ENCODE results near the gene PARD6A.

PARD6A gene

DNA sequence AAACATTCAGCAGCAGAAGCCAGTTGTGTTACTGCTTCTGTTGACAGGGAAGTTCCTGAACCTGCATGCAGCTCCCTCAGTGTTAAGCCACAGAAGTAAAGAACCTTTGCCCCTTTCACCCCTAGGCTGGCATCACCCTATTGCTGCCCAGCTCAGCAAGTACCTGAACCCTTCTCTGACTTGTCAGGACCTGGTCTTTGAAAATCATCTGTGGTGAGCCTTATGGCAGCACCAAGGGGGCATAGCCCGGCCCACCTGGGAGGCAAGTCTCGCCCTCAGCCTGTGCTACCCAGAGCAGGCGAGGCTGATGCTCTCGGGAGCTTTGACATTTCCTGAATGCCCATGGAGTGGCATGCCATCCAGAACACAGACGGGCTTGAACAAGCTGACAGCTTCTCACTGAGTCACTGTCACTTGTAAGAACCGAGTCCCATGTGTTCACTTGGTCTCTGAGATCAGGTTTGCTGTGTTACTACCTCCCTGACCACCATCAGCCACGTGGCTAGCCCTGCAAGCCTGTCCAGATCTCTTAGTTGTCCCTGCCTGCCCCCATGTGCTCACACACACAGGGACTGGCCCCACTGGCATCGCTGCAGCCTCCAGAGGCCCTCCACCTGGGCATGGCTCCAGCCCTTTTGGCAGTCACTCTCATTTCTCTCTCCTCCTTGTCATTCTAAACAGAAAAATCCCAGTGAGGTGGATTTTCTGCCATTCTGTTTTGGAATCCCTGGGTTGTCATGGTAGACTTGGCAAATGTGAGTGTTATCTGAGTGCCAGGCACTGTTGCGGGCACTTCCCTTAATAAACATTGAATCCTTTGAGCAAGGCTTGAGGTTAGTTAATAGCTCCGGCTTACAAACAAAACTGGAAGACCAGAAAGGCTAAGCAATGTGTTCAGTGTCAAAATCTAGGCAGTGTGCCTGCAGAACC is 18.7 kb upstream of the PARD6A start:
- DNase-seq (ENCODE audit: low read depth) = peak; percentile 66
- TF ChIP-seq CTCF (IDR thresholded peaks at IDR 0.05; ENCODE audit: control insufficient read depth, extremely low read depth, insufficient read depth) = no peak
- H3K4me3 ChIP-seq (ENCODE audit: low read depth, low read length) = no peak overlapping the region

- no peak for DNase-seq (ENCODE audit: low read depth)
- no peak for TF ChIP-seq CTCF (IDR thresholded peaks at IDR 0.05; ENCODE audit: control insufficient read depth, extremely low read depth, insufficient read depth)
- H3K4me3 ChIP-seq (ENCODE audit: low read depth, low read length) = no peak overlapping the region
Measured at GRCh38 chr16:67644038-67644437, 16.7 kb upstream of the PARD6A start.

DNA sequence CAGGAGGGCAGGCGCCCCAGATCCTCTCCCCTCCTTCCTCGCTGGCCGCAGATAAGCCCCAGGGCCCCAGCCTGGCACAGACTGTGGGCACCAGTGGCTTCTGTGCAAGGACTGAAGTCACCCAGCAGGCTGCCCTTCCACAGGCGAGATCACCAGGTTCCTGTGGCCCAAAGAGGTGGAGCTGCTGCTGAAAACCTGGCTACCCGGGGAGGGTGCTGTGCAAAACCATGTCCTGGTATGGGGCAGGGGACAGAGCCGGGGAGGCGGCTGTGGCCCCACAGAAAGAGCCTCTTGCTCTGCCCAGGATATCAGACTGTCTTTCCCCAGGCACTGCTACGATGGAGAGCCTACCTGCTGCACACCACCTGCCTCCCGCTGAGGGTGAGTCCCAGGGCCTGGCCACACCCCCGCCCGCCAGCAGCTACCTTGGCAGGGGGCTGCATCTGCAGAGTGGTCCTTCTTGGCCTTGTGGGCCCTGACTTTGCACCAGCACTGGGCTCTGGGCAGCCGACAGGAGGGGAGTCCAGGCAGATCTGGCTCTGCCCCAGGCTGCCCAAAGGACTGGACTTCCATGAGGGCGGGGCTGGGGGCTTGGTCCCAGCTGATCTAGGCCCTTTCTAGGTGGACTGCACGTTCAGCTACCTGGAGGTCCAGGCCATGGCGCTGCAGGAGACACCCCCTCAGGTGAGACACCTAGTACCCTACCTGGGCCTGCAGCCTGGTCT is 15.2 kb upstream of the PARD6A start:
- H3K4me3 ChIP-seq (ENCODE audit: low read depth, low read length) = no peak overlapping the region
- no peak for TF ChIP-seq CTCF (IDR thresholded peaks at IDR 0.05; ENCODE audit: control insufficient read depth, extremely low read depth, insufficient read depth)
- DNase-seq (ENCODE audit: low read depth) = no peak

DNA sequence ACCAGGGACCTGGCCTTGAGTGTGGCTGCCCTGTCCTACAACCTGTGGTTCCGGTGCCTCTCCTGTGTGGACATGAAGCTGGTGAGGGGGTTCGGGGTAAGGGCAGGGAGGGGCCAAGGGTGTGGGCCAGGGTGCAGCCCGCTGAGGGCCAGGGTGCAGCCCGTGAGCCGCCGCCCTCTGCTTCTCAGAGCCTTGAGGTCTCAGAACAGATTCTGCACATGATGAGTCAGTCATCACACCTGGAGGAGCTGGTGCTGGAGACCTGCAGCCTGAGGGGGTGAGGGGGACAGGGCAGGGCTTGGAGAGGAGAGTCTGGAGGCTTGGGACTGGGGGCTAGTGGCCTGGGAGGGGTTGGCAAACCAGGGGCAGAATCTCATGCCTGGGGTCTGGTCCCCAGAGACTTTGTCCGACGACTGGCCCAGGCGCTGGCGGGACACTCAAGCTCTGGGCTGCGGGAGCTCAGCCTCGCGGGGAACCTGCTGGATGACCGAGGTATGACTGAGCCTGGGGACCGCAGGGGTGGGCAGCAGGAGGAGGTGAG is 13.6 kb upstream of the PARD6A start:
- no peak for DNase-seq (ENCODE audit: low read depth)
- H3K4me3 ChIP-seq (ENCODE audit: low read depth, low read length) = no peak overlapping the region
- no peak for TF ChIP-seq CTCF (IDR thresholded peaks at IDR 0.05; ENCODE audit: control insufficient read depth, extremely low read depth, insufficient read depth)

- no peak overlapping the region for H3K4me3 ChIP-seq (ENCODE audit: low read depth, low read length)
- DNase-seq (ENCODE audit: low read depth) = no peak
Measured at GRCh38 chr16:67647681-67648080, 13.1 kb upstream of the PARD6A start.

More at GRCh38 chr16:67647681-67648080, 13.1 kb upstream of the PARD6A start:
- TF ChIP-seq CTCF (IDR thresholded peaks at IDR 0.05; ENCODE audit: control insufficient read depth, extremely low read depth, insufficient read depth) = no peak
